Ramos (cell line): Measurements from ENCODE around the gene NRROS.

Experiments
- in situ Hi-C: fragments of 300-500 bp; cut with MboI; formaldehyde crosslinking; loops from one replicate; pipeline ENCODE4 v1.14.3; 2022; ENCODE audit warnings: low sequenced_read_pairs; ENCODE audit not compliant: unreplicated experiment

NRROS gene

DNA sequence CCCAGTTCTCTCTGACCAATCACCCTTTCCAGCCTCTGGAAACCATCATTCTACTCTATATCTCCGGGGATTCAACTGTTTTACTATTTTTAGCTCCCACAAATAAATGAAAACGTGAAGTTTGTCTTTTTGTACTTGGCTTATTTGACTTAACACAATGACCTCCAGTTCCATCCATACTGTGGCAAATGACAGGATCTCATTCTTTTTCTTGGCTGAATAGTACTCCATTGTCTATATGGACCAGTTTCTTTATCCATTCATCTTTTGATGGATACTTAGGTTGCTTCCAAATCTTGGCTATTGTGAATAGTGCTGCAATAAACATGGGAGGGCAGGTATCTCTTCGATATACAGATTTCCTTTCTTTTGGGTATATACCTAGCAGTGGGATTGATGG is 34.1 kb downstream of the NRROS start:
- in situ Hi-C loops: no loop called here

DNA sequence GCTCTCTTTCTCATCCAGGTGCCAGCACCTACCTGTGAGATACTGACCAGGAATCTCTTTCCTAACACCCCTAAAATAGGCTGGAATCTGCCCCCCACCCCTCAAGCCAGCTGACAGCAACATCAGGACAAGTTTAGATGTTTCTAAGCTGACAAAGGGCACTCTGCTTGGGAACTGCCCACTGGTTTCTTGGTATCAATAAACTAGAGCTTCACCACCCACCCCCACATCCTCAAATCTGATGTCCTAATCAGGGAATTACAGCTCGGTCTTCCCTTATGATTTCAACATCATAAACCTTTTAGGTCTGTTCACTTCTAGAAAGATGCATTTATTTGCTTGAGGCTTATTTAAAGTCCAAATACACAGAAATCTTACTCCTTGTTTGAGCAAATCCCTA is 37.9 kb downstream of the NRROS start:
- in situ Hi-C loops: no loop called here

DNA sequence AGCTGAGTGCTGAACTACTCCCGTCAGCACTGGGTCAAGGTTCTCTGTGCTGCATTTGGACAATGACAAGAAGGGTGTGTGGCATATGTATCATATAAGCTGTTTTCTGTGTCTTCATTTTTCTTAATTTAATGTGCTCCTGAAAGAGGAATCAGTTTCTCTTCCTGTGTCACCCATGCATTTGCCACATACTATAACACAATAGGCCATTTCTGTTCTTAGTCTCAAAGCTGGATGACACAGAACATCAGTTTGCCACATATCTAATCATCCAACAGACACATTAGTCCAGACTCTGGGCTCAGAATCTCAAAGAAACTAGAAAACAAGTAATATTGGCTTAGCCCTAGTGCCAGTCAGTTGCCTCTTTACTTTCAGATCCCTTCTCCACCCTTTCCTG is 38.4 kb downstream of the NRROS start:
- in situ Hi-C loops: no loop called here

DNA sequence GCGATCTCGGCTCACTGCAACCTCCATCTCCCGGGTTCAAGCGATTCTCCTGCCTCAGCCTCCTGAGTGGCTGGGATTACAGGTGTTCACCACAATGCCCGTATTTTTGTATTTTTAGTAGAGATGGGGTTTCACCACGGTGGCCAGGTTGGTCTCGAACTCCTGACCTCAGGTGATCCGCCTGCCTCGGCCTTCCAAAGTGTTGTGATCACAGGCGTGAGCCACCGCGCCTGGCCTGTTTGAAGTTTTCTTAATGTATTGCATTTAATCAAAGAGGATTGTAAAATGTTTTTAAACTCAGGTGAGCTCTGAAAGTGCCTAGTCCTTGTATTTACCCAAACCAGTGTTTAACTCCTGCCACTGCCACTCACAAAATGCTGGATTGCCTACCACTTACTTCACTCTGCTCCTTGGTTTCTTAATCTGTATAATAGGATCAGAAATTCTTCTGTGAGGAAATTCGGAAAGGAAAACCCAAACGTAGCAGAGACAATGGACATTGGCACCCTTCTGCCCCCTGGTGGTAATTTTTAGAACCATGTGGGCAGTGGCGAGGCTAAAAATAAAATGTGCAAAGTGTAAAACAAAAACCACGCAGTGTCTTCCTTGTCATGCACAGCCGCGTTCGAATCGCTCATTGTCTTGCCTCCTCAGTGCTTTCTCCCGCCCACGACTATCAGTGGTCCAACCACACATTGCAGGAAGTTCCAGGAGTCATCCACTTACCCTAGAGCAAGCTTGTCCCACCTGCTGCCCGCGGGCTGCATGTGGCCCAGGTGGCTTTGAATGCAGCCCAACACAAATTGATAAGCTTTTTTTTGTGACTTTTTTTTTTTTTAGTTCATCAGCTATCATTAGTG is 45.3 kb downstream of the NRROS start:
- in situ Hi-C loops: loop anchor here (5.0 kb wide), 1 partner anchor 72 kb away; no protein-coding TSS in a partner anchor

DNA sequence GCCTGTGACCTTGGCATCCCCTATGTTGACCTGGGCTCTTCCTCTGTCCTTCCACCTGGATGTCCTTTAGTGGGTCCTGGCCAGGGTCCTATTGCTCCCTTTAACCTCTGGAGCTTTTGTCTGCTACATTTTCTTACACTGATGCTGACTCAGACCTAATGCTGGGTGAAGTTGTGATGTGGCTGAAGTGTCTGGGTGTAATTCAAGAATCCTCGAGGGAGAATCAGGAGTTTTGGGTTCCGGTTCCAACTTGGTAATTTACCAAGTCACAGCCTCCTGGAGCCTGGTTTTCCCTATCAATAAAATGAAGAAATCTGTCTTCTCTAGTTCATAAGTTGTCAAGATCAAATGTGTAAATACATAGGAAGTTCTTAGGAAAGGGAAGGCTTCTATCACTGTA is 46.9 kb downstream of the NRROS start:
- in situ Hi-C loops: no loop called here

DNA sequence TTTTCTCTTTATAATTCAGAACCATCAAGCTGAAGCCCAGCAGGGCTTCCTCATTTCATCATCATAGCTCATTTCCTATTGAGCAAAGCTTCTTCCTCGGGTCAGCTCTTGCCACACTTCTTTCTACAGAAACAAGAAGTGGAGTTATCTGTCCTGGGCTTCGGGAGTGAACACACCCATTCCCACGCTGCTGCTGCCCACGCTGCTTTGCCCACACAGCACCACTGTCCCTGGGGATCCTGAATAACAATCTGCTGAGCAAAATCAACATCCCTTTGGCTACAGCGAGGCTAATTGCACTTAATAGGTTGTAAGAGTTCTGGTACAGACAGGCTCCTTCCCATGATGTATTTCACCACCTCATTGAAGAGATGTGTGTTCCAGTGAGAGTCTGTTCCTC is 48.9 kb downstream of the NRROS start:
- in situ Hi-C loops: no loop called here

DNA sequence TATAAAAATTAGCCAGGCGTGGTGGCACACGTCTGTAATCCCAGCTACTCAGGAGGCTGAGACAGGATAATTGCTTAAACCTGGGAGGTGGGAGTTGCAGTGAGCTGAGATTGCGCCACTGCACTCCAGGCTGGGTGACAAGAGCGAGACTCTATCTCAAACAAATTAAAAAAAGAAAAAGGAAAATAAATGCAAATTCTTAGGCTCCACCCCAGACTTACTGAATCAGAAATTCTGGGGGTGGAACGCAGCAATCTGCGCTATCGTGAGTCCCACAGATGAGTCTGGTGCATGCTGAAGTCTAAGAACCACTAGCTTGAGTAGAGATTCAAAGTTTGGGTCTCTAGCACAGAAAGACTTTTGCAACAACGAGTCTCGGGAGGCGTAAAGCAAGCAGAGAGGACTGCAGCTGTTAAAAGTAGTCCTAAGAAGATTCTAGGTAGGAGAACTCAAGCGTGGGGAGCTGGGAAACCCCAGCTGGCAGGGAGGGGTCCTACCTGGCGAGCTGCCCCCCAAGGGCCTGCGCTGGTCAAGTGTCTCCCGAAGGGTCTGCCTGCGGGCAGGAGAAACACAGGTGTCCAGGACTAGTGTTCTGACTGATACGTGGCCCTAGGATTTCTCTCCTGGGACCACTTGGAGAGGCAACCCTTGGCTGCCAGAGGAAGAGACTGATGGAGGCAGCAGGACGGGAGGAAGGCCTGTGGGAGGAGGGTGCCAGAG is 50.6 kb downstream of the NRROS start:
- in situ Hi-C loops: no loop called here

DNA sequence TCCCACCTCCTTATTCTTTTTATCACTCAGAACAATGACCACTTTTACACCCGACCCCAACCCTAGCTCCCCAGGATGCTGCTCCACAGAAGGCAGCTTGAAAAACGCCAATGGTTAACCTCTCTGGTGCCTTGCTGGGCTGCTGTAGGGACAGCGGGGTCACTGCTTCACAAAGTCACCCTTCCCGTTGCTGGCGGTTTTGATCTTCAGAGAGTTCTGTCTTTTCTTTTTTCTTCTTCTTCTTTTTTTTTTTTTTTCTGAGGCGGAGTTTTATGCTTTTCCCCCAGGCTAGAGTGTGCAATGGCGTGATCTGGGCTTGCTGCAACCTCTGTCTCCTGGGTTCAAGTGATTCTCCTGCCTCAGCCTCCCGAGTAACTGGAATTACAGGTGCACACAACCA is 51.9 kb downstream of the NRROS start:
- in situ Hi-C loops: no loop called here

DNA sequence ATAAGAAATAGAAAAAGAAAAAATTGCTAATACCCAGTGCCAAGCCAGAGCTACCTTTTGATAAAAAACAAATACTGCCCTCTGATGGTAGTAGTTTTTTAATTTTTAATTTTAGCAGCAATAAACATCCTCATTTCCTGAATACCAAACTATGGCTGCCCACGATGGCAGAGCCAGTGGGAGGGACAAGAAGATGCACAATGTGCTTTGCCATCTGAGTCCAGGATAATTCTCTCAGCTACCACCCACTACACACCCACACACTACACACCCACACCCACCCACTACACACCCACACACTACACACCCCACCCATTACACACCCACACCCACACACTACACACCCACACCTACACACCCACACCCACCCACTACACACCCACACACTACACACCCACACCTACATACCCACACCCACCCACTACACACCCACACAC is 54.7 kb downstream of the NRROS start:
- in situ Hi-C loops: no loop called here

DNA sequence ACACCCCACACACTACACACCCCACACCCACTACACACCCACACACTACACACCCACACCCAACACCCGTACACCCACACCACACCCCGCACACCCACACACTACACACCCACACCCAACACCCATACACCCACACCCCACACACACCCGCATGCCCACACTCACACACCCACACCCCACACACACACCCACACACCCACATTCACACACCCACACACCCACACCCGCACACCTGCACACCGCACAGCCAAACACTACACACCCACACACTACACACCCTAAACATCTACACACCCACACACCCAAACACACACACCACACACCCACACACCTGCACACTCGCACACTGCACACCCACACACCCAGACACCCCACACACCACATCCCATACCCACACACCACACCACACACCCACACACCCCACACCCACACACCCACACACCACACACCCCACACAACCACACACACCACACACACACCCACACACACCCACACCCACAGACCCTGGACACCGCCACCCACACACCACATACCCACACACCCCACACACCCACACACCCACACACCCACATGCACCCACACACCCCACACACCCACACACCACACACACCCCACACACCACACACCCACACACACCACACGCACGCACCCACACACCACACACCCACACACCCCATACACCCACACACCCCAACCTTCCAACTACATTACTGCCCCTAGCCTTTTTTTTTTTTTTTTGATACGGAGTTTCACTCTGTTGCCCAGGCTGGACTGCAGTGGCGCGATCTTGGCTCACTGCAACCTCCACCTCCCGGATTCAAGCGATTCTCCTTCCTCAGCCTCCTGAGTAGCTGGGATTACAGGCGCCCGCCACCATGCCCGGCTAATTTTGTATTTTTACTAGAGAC is 55.7 kb downstream of the NRROS start:
- in situ Hi-C loops: no loop called here

DNA sequence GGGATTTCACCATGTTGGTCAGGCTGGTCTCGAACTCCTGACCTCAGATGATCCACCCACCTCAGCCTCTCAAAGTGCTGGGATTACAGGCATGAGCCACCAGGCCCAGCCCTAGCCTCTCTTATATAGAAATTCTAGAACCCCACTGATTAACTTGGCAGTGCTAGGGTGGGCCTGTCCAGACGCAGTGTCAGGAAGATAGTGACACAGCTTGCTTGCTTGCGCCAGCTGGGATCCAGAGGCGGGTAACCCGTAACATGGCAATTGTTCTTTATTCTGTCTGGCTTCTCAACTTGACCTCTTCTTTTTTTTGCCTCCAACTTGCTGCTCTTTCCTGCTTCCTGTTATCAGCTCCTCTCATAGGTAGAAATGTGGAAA is 56.3 kb downstream of the NRROS start:
- in situ Hi-C loops: no loop called here

DNA sequence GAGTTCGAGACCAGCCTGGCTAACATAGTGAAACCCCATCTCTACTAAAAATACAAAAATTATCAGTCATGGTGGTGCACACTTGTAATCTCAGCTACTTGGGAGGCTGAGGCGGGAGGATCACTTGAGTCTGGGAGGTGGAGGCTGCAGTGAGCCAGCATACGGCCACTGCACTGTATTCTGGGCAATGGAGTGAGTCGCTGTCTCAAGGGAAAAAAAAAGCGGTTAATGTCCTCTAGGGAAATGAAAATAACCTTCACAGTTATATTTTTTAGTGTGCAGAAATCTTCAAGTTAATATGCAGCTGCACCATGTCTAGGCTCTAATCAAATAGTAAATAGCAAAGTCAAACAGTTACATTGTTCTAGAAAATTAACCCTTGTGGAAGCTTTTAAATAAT is 57.8 kb downstream of the NRROS start:
- in situ Hi-C loops: no loop called here

DNA sequence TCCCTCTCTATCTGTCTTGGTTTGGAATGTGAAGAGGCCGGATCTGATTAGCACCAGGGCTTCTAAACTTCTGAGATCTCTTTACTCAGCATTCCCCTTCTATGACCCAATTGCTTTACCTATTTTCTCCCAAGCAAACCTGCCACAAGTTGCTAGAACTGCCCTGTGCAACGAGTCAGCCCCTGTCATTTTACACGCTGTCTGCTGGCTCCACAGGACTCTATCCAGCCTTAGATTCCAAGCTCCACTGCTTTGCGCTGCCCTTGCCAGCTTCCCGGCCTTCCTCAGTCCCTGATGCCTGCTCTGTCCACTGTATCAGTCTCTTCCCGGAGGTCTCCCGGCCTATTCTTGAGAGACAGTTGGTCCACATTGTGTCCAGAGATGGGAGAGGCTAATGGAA is 60.3 kb downstream of the NRROS start:
- in situ Hi-C loops: no loop called here

DNA sequence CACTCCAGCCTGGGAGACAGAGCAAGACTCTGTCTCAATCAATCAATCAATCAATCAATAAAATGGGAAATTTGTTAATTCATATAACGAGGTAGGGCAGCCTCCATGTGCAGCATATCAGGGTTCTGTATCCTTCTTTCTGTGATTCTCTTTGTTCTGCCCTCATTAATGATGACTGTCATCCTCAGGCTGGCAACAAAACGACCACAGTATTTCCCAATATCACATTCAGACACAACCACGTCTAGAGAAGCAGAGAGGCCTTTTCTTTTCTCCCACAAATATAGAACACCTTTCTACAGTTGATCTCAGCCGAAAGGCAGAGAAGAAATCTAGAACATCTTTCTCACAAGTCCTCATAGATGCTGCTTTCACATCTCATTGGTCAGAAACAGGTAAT is 61.3 kb downstream of the NRROS start:
- in situ Hi-C loops: no loop called here

DNA sequence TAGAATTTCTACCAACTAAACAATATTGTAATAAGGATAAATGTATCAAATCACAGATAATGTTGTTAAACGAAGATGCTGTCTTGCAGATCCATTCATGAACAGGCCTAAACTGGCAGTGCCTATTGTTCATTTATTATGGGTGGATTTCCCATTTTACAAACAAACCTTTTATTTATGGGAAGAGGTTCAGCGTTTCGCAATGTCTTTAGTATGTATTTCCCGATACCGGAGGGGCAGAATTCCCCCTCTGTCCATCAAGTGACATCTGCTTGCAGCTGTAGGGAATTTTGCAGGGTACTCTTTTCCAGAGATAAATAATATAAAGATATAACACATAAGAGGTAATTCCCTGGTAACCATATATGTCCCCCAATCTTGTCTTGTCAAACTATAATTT is 66.8 kb downstream of the NRROS start:
- in situ Hi-C loops: no loop called here

DNA sequence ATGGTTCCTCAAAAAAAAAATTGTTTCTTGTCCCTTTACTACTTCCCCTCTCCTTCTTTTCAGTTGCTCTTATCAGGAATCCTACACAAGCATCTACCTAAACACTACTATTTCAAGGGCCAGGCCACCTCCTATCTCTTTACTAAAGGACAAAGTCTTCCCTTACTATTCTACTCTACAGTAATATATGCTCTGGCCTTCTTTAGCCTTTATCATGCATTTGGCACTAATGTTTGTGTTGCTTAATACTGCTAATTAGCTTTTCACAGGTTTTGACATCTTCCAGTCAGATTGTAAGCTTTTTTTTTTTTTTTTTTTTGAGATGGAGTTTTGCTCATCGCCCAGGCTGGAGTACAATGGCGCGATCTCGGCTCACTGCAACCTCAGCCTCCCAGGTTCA is 67.2 kb downstream of the NRROS start:
- in situ Hi-C loops: no loop called here

DNA sequence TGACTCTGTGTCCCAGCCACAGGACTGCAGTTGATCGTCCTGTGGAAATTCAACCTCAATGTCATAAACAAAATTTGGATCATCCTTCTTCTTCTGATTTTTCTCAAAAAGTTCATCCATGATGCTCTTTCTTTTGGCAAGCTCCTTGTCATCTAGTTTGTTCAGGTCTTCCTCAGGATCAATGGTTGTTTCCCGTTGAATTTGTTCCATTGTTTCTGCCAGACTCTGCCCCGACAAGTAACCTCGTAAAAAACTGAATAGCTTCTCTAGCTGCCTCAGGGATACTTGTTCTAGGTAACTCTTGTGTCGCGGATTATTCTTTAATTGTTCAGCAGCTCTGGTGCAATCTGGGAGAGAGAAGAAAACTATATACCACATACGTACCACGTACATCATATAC is 68.1 kb downstream of the NRROS start:
- in situ Hi-C loops: no loop called here

DNA sequence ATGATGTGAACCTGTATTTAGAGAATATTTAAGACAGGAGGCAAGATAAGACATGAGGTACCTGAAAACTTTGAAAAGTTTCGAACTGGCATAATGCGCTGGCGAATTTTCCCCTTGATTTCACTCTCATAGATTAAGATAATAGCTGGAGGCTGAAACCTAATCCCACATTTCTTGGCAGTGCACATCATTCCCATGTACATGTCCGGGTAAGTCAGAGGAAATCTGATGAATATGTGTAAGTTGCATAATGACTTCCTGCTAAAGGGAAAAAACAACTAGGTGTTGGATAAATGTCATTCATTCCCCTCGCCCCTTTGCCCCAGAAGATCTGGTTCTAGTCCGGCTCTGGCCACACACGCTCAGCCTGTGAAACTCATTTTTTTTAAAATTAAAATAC is 69.0 kb downstream of the NRROS start:
- in situ Hi-C loops: no loop called here
